Naive thymus-derived CD4-positive, alpha-beta T cell (primary cell): ENCODE measurements around the gene MED13L. TPM values are rescaled to one million over a fixed set of nuclear protein-coding genes. Genes with fewer than 3 reads are reported as not detected.
A peak's percentile ranks its signal among the peaks of the same experiment; 100 is the strongest.

ENCODE experiments used
- ATAC-seq: fragments of 150-1000 bp; cut with Tn5 transposase; 2 replicates; pipeline ENCODE4 v1.10.0; 2021; ENCODE audit warnings: mild to moderate bottlenecking, moderate library complexity
- CTCF ChIA-PET: fragments of 350-600 bp; sonication (Branson Sonifier 250); formaldehyde crosslinking; loops from one replicate; lab custom pipeline; 2021; ENCODE audit warnings: antibody characterized with exemption; lab: Charles Lee
- POLR2A ChIA-PET: fragments of 350-600 bp; sonication (Branson Sonifier 250); formaldehyde crosslinking; loops from one replicate; lab custom pipeline; 2021; ENCODE audit warnings: antibody characterized with exemption, inconsistent platforms; lab: Charles Lee
- DNase-seq, 9 donors: peaks; one replicate each; pipeline versions ENCODE4 v3.0.0 to v3.0.0-alpha.2; 2020 to 2022; ENCODE audit warnings: mixed read lengths in 1 of 9
- H3K27ac ChIP-seq: one replicate; pipeline ENCODE4 v1.7.0; 2013; ENCODE audit warnings: mild to moderate bottlenecking, low read depth, low read length, moderate library complexity
- H3K27me3 ChIP-seq, 2 donors: one replicate each; pipeline ENCODE4 v1.7.0; 2013; ENCODE audit warnings: low read length in 2 of 2, mild to moderate bottlenecking in 2 of 2, moderate library complexity in 2 of 2; ENCODE audit not compliant: control insufficient read depth in 2 of 2, insufficient read depth in 2 of 2
- H3K36me3 ChIP-seq, 3 experiments: 1 replicate in 2 of 3; 2 replicates in 1 of 3; pipeline ENCODE4 v1.7.0; 2013; ENCODE audit warnings: low read length in 3 of 3, mild to moderate bottlenecking in 3 of 3, moderate library complexity in 1 of 3; ENCODE audit not compliant: insufficient read depth in 3 of 3, control insufficient read depth in 2 of 3
- H3K4me1 ChIP-seq, 2 donors: one replicate each; pipeline ENCODE4 v1.7.0; 2013; ENCODE audit warnings: low read length in 2 of 2, mild to moderate bottlenecking in 2 of 2, moderate library complexity in 1 of 2; ENCODE audit not compliant: control insufficient read depth in 2 of 2, insufficient read depth in 2 of 2
- H3K4me3 ChIP-seq: 2 replicates; pipeline ENCODE4 v1.7.0; 2013; ENCODE audit warnings: mild to moderate bottlenecking, low read length
- H3K9me3 ChIP-seq, 3 experiments: 1 replicate in 2 of 3; 2 replicates in 1 of 3; pipeline ENCODE4 v1.7.0; 2013; ENCODE audit warnings: low read length in 3 of 3; ENCODE audit not compliant: control insufficient read depth in 2 of 3
- H3K27ac Mint-ChIP-seq, 9 donors: one replicate each; pipeline ENCODE4 v1.8.0; 2020 to 2022; ENCODE audit warnings: mixed read lengths in 9 of 9, mild to moderate bottlenecking in 8 of 9, moderate library complexity in 5 of 9, inconsistent platforms in 2 of 9
- H3K27me3 Mint-ChIP-seq, 5 donors: one replicate each; pipeline ENCODE4 v1.8.0; 2021 to 2022; ENCODE audit warnings: mixed read lengths in 5 of 5, mild to moderate bottlenecking in 1 of 5
- H3K36me3 Mint-ChIP-seq, 5 donors: one replicate each; pipeline ENCODE4 v1.8.0; 2020 to 2022; ENCODE audit warnings: mixed read lengths in 5 of 5, mild to moderate bottlenecking in 3 of 5, inconsistent platforms in 1 of 5
- H3K4me1 Mint-ChIP-seq, 7 donors: one replicate each; pipeline ENCODE4 v1.8.0; 2020 to 2022; ENCODE audit warnings: mixed read lengths in 7 of 7, mild to moderate bottlenecking in 3 of 7, inconsistent platforms in 1 of 7
- H3K4me3 Mint-ChIP-seq, 10 donors: one replicate each; pipeline ENCODE4 v1.8.0; 2020 to 2022; ENCODE audit warnings: mild to moderate bottlenecking in 10 of 10, mixed read lengths in 10 of 10, moderate library complexity in 6 of 10, inconsistent platforms in 2 of 10
- H3K9me3 Mint-ChIP-seq, 11 donors: one replicate each; pipeline ENCODE4 v1.8.0; 2020 to 2022; ENCODE audit warnings: mixed read lengths in 11 of 11, mild to moderate bottlenecking in 4 of 11, inconsistent platforms in 1 of 11, moderate library complexity in 1 of 11
- intact Hi-C, 2 donors: fragments of 100-400 bp; cut with micrococcal nuclease; formaldehyde crosslinking; loops; one replicate each; pipeline ENCODE4 v1.15.1; 2023
- polyA plus RNA-seq, 2 donors: library from polyadenylated mRNA; unstranded; fragments of 300-500 nt; fragmentation: Illumina TruSeq; gene quantifications; one replicate each; pipeline ENCODE4 v1.2.3, GENCODE V29; 2021
- total RNA-seq, 6 experiments: library from RNA in 5 of 6; stranded (reverse) in 5 of 6; gene quantifications; 1 replicate in 5 of 6; 2 replicates in 1 of 6; pipeline ENCODE4 v1.2.3 and lab custom pipeline; 2021 to 2026

The MED13L gene
- total and polyA plus RNA-seq, 7 experiments from 2014 or later = 8.3 to 283 (median 155) TPM

DNA sequence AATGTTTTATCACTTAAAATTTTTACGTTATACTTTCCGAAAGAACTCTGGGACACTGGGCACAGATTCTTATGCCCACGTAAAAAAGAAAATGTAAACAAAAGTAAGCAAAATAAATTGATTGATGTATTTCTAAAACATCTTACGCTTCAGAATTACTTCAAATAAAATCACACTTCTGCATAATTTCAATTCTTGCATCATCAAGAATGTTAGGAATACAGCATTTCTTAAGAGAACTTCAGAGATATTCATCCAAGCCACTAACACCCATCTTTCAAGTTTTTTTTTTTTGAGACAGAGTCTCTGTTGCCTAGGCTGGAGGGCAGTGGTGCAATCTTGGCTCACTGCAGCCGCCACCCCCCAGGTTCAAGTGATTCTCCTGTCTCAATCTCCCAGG lies 180.6 kb downstream of the MED13L start:
- Mint-ChIP-seq H3K27ac (no peak overlapping the region), H3K4me1 (peaks cover 17 to 52% (median 36%) of the 10 kb centered on the region in 7 donors), H3K27me3 (no peaks in the 10 kb centered on the region), H3K9me3 (no peaks in the 10 kb centered on the region), H3K36me3 (peaks cover 3 to 29% (median 16%) of the 10 kb centered on the region in 5 donors), H3K4me3 (no peak overlapping the region)
- intact Hi-C loops = no loop called here
- H3K27me3 ChIP-seq = no peaks in the 10 kb centered on the region
- no peaks in the 10 kb centered on the region for H3K36me3 ChIP-seq
- no peak overlapping the region for H3K27ac ChIP-seq
- POLR2A ChIA-PET = no interaction called here
- DNase-seq (no peak), ATAC-seq (no peak)
- H3K9me3 ChIP-seq = no peaks in the 10 kb centered on the region
- CTCF ChIA-PET = no interaction called here
- no peaks in the 10 kb centered on the region for H3K4me1 ChIP-seq
- H3K4me3 ChIP-seq = no peak overlapping the region

GRCh38 chr12:116094475-116094874 lies 183.0 kb downstream of the MED13L start:
- Mint-ChIP-seq H3K4me3 (no peak overlapping the region), H3K9me3 (no peaks in the 10 kb centered on the region), H3K4me1 (peaks cover 9 to 55% (median 36%) of the 10 kb centered on the region in 7 donors), H3K27ac (peak overlapping the region in 1 of 9 donors; percentile 32), H3K36me3 (peaks cover 0 to 36% (median 22%) of the 10 kb centered on the region in 5 donors), H3K27me3 (no peaks in the 10 kb centered on the region)
- H3K4me1 ChIP-seq = no peaks in the 10 kb centered on the region
- CTCF ChIA-PET = interaction anchor here (0.7 to 0.8 kb wide), 2 partner anchors 14 to 26 kb away, joined by 3 read pairs; no protein-coding TSS in a partner anchor
- no peak overlapping the region for H3K27ac ChIP-seq
- intact Hi-C loops = no loop called here
- no peaks in the 10 kb centered on the region for H3K36me3 ChIP-seq
- no peaks in the 10 kb centered on the region for H3K27me3 ChIP-seq
- DNase-seq (no peak), ATAC-seq (no peak)
- POLR2A ChIA-PET = no interaction called here
- H3K4me3 ChIP-seq = no peak overlapping the region
- H3K9me3 ChIP-seq = no peaks in the 10 kb centered on the region

- Mint-ChIP-seq H3K36me3 (peaks cover 0 to 33% (median 26%) of the 10 kb centered on the region in 5 donors), H3K4me1 (peaks cover 11 to 53% (median 37%) of the 10 kb centered on the region in 7 donors), H3K27me3 (no peaks in the 10 kb centered on the region), H3K9me3 (no peaks in the 10 kb centered on the region), H3K27ac (no peak overlapping the region), H3K4me3 (no peak overlapping the region)
- intact Hi-C loops = no loop called here
- no peak for DNase-seq
- Histone ChIP-seq H3K4me3 (no peak overlapping the region), H3K9me3 (no peaks in the 10 kb centered on the region), H3K27me3 (no peaks in the 10 kb centered on the region), H3K36me3 (no peaks in the 10 kb centered on the region), H3K4me1 (no peaks in the 10 kb centered on the region), H3K27ac (no peak overlapping the region)
- ChIA-PET POLR2A (interaction anchor here (0.6 kb wide), 1 partner anchor 42 kb away, joined by 5 read pairs; no protein-coding TSS in a partner anchor), CTCF (interaction anchor here (0.7 to 0.8 kb wide), 2 partner anchors 13 to 26 kb away, joined by 3 read pairs; no protein-coding TSS in a partner anchor)
- no peak for ATAC-seq
Observed at GRCh38 chr12:116093915-116094314, 183.6 kb downstream of the MED13L start.

DNA sequence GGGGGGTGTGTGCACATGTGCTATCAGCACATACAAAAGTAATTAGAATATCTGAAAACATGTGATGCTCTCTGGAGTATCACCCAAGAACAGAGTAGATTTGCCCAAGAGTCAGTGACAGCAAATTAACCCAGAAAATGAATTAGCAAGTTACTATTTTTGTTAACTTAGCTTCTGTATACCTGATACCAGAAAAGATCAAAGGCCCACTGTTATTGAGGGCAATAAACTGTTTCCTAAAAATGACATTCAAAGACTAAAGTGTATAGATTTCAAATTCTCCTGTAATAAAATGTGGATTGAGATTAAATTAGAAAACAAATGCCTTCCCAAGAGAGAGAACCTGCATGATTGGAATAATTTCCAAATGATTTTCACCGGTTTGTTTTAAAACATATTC lies 184.7 kb downstream of the MED13L start:
- Mint-ChIP-seq H3K4me1 (peaks cover 22 to 62% (median 47%) of the 10 kb centered on the region in 7 donors), H3K9me3 (peaks cover 0 to 1% (median 0%) of the 10 kb centered on the region in 11 donors), H3K4me3 (no peak overlapping the region), H3K27ac (no peak overlapping the region), H3K36me3 (peaks cover 0 to 40% (median 33%) of the 10 kb centered on the region in 5 donors), H3K27me3 (no peaks in the 10 kb centered on the region)
- no peaks in the 10 kb centered on the region for H3K27me3 ChIP-seq
- ATAC-seq (no peak), DNase-seq (no peak)
- H3K27ac ChIP-seq = no peak overlapping the region
- intact Hi-C loops = no loop called here
- H3K4me1 ChIP-seq = peaks cover 6 to 7% of the 10 kb centered on the region in 2 donors
- no peak overlapping the region for H3K4me3 ChIP-seq
- POLR2A ChIA-PET = interaction anchor here (0.8 kb wide), 1 partner anchor 16 kb away, joined by 3 read pairs; no protein-coding TSS in a partner anchor
- CTCF ChIA-PET = no interaction called here
- no peaks in the 10 kb centered on the region for H3K36me3 ChIP-seq
- no peaks in the 10 kb centered on the region for H3K9me3 ChIP-seq

DNA sequence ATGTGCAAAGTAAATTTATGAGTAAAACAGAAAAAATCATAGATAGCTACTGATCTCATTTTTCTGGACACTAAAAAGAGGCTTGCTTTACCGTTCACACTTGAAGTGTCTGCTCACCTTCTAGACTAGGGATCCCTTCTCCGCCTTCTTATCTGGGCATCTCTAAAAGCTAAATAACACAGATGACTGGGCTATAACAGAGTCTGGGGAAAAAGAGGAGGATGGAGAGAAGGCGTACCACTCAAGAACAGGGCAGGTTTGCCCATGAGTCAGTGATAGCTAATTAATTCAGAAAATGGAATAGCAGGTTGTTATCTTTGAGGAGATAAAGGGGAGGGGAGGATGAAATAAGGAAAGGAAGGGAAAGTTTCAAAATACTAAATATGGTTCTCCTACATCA lies 185.3 kb downstream of the MED13L start:
- intact Hi-C loops = no loop called here
- no peaks in the 10 kb centered on the region for H3K36me3 ChIP-seq

DNA sequence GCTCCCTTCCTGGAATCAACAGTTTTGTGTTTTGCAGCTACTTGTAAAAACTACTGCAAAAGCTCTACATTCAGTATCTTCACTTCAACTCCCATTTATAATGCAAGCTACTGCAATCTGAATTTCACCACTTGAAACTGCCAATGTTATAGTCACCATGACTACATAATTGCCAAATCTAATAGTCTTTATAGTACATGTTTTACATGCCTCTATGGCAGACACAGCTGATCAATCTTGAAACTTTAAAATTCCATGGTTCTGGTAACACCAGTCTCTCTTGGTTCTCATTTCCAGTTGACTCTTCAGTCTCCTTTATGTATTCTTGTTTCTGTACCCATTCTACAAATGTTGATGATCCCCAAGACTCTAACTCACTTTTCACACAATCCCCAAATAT lies 185.9 kb downstream of the MED13L start:
- peak overlapping the region in 1 of 9 donors; percentile 24 for H3K27ac Mint-ChIP-seq
- Histone ChIP-seq H3K4me1 (peaks cover 6 to 12% of the 10 kb centered on the region in 2 donors), H3K27ac (no peak overlapping the region), H3K27me3 (no peaks in the 10 kb centered on the region), H3K9me3 (no peaks in the 10 kb centered on the region), H3K4me3 (no peak overlapping the region), H3K36me3 (no peaks in the 10 kb centered on the region)
- H3K27me3 Mint-ChIP-seq = no peaks in the 10 kb centered on the region
- peaks cover 27 to 70% (median 54%) of the 10 kb centered on the region in 7 donors for H3K4me1 Mint-ChIP-seq
- ChIA-PET CTCF (no interaction called here), POLR2A (no interaction called here)
- ATAC-seq (no peak), DNase-seq (no peak)
- peaks cover 0 to 1% (median 0%) of the 10 kb centered on the region in 11 donors for H3K9me3 Mint-ChIP-seq
- H3K36me3 Mint-ChIP-seq = peaks cover 0 to 37% (median 28%) of the 10 kb centered on the region in 5 donors
- intact Hi-C loops = no loop called here
- H3K4me3 Mint-ChIP-seq = no peak overlapping the region

More for the DNA sequence above, 185.3 kb downstream of the MED13L start:
- Histone ChIP-seq H3K4me1 (peaks cover 6 to 12% of the 10 kb centered on the region in 2 donors), H3K4me3 (no peak overlapping the region), H3K9me3 (no peaks in the 10 kb centered on the region), H3K27ac (no peak overlapping the region), H3K27me3 (no peaks in the 10 kb centered on the region)
- CTCF ChIA-PET = no interaction called here
- Mint-ChIP-seq H3K4me1 (peaks cover 27 to 68% (median 54%) of the 10 kb centered on the region in 7 donors), H3K9me3 (peaks cover 0 to 1% (median 0%) of the 10 kb centered on the region in 11 donors), H3K27ac (peak overlapping the region in 1 of 9 donors; percentile 17), H3K4me3 (no peak overlapping the region), H3K36me3 (peaks cover 0 to 37% (median 31%) of the 10 kb centered on the region in 5 donors), H3K27me3 (no peaks in the 10 kb centered on the region)
- POLR2A ChIA-PET = no interaction called here
- DNase-seq (no peak), ATAC-seq (no peak)

DNA sequence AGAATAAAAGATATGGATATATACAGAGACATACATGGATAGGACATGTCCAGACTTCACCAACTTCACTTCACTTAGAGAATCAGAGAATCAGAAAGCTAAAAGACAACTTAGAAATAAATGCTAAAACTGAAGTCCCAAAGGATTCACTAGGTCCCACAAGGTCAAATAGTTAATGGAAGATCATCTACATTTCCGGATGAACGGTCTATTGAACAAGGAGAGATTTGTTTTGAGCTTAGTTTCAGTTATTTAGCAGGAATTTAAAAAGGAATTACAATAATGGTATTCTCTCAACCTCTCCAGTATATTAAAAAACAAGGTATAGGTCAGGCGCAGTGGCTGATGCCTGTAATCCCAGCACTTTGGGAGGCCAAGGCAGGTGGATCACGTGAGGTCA lies 187.0 kb downstream of the MED13L start:
- DNase-seq (no peak), ATAC-seq (no peak)
- Histone ChIP-seq H3K36me3 (no peaks in the 10 kb centered on the region), H3K4me3 (no peak overlapping the region), H3K27ac (no peak overlapping the region), H3K27me3 (no peaks in the 10 kb centered on the region), H3K4me1 (peaks cover 6 to 12% of the 10 kb centered on the region in 2 donors), H3K9me3 (no peaks in the 10 kb centered on the region)
- POLR2A ChIA-PET = no interaction called here
- intact Hi-C loops = no loop called here
- peaks cover 27 to 72% (median 58%) of the 10 kb centered on the region in 7 donors for H3K4me1 Mint-ChIP-seq
- no peaks in the 10 kb centered on the region for H3K27me3 Mint-ChIP-seq
- no peak overlapping the region for H3K27ac Mint-ChIP-seq
- H3K36me3 Mint-ChIP-seq = peaks cover 0 to 35% (median 25%) of the 10 kb centered on the region in 5 donors
- H3K4me3 Mint-ChIP-seq = no peak overlapping the region
- H3K9me3 Mint-ChIP-seq = peaks cover 0 to 1% (median 0%) of the 10 kb centered on the region in 11 donors
- CTCF ChIA-PET = no interaction called here
